ENCODE results near the gene FER. TPM values are rescaled to one million over a fixed set of nuclear protein-coding genes. Genes with fewer than 3 reads are reported as not detected.

Gene FER
- total and polyA plus RNA-seq, 2 of the 13 experiments (the other 11 are each of a cell fraction or from before 2014, with no cell fraction given): 7.9 to 29.0 TPM

DNA sequence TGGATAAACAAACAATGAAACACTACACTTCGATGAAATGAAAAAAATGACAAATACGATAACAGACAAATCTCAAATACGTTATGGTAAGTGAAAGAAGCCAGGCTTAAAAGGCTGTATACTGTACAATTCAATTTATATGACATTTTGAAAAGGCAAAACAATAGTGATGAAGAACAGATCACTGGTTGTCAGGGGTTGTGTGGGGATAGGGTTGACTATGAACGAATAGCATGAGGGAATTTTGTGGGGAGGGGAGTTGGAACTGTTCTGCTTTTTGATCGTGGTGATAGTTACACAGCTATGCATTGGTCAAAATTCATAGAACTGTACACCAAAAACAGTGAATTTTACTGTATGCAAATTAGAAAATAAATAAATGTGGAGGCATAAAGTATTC is 7.8 kb upstream of the FER start:
- peaks cover 0 to 11% of the 10 kb centered on the region in 2 experiments; a peak in 2 of 5 replicates for H3K27me3 ChIP-seq (ENCODE audit: control insufficient read depth in 1 of 2, insufficient read depth in 2 of 2, low read length in 2 of 2)
- BruUV-seq (replicated peaks): no TSS peak
- intact Hi-C loops (cut with micrococcal nuclease; ENCODE audit: unreplicated experiment): no loop called here
- DNase-seq (ENCODE audit: low spot score) (no peak), ATAC-seq (no peak), FAIRE-seq (no peak)
- H3K27ac ChIP-seq (ENCODE audit: extremely low read length, insufficient read depth, low read length): no peak overlapping the region
- 31% methylated on average over 5 of the region's 5 CpGs for WGBS (ENCODE audit: low lambda C conversion rate)
- H3K4me1 ChIP-seq (ENCODE audit: insufficient read depth, low read length): no peaks in the 10 kb centered on the region
- H3K9ac ChIP-seq (ENCODE audit: insufficient read depth, low read depth, low read length): no peak overlapping the region
- H3K4me3 ChIP-seq (replicated peaks in 1 of 3; ENCODE audit: insufficient read depth in 1 of 3, low read depth in 2 of 3, low read length in 3 of 3): no peak overlapping the region
- no peaks in the 10 kb centered on the region for H3K36me3 ChIP-seq (replicated peaks in 1 of 2; ENCODE audit: control insufficient read depth in 1 of 2, insufficient read depth in 2 of 2, low read length in 2 of 2)
- no peak overlapping the region for H2AFZ ChIP-seq (ENCODE audit: low read length)
- TF ChIP-seq MNT (IDR thresholded peaks at IDR 0.05): no peak
- no peaks in the 10 kb centered on the region for H4K20me1 ChIP-seq (ENCODE audit: insufficient read depth, low read length)
- in situ Hi-C loops (cut with HindIII; ENCODE audit: extremely low pct_ligation_motif_present, low pct_unique_long_range_greater_than_20kb): no loop called here
- H3K4me2 ChIP-seq (ENCODE audit: low read depth, low read length): no peak overlapping the region
- H3K79me2 ChIP-seq (ENCODE audit: insufficient read depth, low read length): no peaks in the 10 kb centered on the region
- POLR2A ChIA-PET: no interaction called here
- CTCF ChIA-PET (ENCODE audit: low intra/inter-chr PET ratio, low total read pairs): no interaction called here
- H3K9me3 ChIP-seq (ENCODE audit: low read length): no peaks in the 10 kb centered on the region

DNA sequence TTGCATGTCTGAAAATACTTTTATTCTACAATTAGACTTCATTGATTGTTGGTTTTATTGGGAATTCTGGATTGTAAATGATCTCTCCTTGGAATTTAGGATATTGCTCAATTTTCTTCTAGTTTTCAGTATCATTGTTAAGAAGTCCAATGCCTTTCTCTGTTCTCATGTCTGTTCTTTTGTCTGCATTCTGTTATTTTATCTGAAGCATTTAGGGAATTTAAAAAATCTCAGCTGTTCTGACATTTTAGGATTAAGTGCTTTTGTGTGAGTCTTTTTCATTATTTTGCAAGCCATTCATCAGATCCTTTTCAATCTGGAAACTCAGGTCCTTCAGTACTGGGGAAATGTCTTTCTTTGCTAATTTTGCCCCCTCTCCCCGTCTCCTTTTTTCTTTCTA is 4.4 kb upstream of the FER start:
- in situ Hi-C loops (cut with HindIII; ENCODE audit: extremely low pct_ligation_motif_present, low pct_unique_long_range_greater_than_20kb): no loop called here
- no TSS peak for BruUV-seq (replicated peaks)
- DNase-seq (ENCODE audit: low spot score): no peak

More for the DNA sequence above, 4.4 kb upstream of the FER start:
- TF ChIP-seq, protein P1, sequence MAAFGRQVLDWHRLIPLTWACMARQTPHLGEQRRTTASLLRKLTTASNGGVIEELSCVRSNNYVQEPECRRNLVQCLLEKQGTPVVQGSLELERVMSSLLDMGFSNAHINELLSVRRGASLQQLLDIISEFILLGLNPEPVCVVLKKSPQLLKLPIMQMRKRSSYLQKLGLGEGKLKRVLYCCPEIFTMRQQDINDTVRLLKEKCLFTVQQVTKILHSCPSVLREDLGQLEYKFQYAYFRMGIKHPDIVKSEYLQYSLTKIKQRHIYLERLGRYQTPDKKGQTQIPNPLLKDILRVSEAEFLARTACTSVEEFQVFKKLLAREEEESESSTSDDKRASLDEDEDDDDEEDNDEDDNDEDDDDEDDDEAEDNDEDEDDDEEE (CRISPR knock-in tag; IDR thresholded peaks at IDR 0.05): no peak
- TF ChIP-seq HCFC1 (IDR thresholded peaks at IDR 0.05; ENCODE audit: low read depth, low read length) (no peak), ZNF790 (CRISPR knock-in tag; IDR thresholded peaks at IDR 0.05; ENCODE audit: borderline replicate concordance) (no peak), SKI (IDR thresholded peaks at IDR 0.05; ENCODE audit: partially characterized antibody) (no peak), AKAP8 (CRISPR knock-in tag; IDR thresholded peaks at IDR 0.05) (no peak), ZNF607 (CRISPR knock-in tag; IDR thresholded peaks at IDR 0.05; ENCODE audit: borderline replicate concordance) (no peak), MEF2D (CRISPR knock-in tag; IDR thresholded peaks at IDR 0.05) (no peak), GPN1 (CRISPR knock-in tag; IDR thresholded peaks at IDR 0.05; ENCODE audit: borderline replicate concordance) (no peak)
- TF ChIP-seq, protein P2, sequence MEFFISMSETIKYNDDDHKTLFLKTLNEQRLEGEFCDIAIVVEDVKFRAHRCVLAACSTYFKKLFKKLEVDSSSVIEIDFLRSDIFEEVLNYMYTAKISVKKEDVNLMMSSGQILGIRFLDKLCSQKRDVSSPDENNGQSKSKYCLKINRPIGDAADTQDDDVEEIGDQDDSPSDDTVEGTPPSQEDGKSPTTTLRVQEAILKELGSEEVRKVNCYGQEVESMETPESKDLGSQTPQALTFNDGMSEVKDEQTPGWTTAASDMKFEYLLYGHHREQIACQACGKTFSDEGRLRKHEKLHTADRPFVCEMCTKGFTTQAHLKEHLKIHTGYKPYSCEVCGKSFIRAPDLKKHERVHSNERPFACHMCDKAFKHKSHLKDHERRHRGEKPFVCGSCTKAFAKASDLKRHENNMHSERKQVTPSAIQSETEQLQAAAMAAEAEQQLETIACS (CRISPR knock-in tag; IDR thresholded peaks at IDR 0.05): no peak
- ChIA-PET CTCF (ENCODE audit: low intra/inter-chr PET ratio, low total read pairs) (no interaction called here), POLR2A (no interaction called here)
- Histone ChIP-seq H4K20me1 (ENCODE audit: insufficient read depth, low read length) (no peaks in the 10 kb centered on the region), H3K27ac (ENCODE audit: extremely low read length, insufficient read depth, low read length) (no peak overlapping the region), H3K4me3 (replicated peaks in 1 of 3; ENCODE audit: insufficient read depth in 1 of 3, low read depth in 2 of 3, low read length in 3 of 3) (no peak overlapping the region), H2AFZ (ENCODE audit: low read length) (no peak overlapping the region), H3K9ac (ENCODE audit: insufficient read depth, low read depth, low read length) (no peak overlapping the region), H3K4me2 (ENCODE audit: low read depth, low read length) (no peak overlapping the region), H3K36me3 (replicated peaks in 1 of 2; ENCODE audit: control insufficient read depth in 1 of 2, insufficient read depth in 2 of 2, low read length in 2 of 2) (no peaks in the 10 kb centered on the region), H3K27me3 (ENCODE audit: control insufficient read depth in 1 of 2, insufficient read depth in 2 of 2, low read length in 2 of 2) (peaks cover 0 to 8% of the 10 kb centered on the region in 2 experiments; a peak in 2 of 5 replicates), H3K9me3 (ENCODE audit: low read length) (no peaks in the 10 kb centered on the region), H3K79me2 (ENCODE audit: insufficient read depth, low read length) (no peaks in the 10 kb centered on the region), H3K4me1 (ENCODE audit: insufficient read depth, low read length) (peaks cover 8% of the 10 kb centered on the region)
- WGBS (ENCODE audit: low lambda C conversion rate): 37% methylated on average over 1 of the region's 1 CpG
- ATAC-seq (no peak), FAIRE-seq (no peak)
- intact Hi-C loops (cut with micrococcal nuclease; ENCODE audit: unreplicated experiment): no loop called here

All from HepG2 (cell line).